ENCODE measurements around the gene MAP3K14.

MAP3K14 gene

DNA sequence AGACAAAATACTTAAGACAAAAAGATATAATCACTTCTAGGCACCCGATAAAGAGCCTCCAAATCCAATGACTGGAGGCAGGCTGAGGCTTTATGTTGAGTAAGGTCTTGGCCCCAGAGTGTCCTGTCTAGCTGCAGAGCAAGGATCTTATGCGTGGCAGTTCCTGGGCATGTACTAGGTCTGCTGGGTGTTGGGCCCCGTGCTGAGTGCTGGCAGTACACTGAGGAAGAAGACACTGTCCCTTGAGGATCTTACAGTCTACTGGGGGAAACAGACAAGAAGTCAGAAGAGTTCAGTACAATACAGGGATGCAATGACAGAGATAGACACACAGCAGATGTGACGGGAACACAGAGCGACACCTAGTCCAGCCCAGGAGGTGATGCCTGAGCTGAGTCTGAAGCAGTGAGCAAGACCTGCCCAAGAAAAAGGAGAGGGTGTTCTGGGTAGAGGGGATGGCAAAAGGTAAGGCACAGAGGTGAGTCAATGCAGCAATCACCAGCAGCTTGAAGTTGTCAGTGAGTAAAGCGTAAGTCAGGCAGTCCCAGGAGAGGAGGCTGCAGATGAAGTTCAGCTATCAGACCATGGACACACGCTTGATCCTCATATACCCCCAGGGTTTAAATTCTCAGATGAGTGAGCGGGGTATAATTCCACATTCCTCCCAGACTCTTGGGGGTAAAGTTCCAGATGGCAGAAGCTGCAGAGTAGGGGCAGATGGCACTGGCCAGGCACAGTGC, 18.1 kb downstream of the MAP3K14 start:
- DNase-seq = no peak

DNA sequence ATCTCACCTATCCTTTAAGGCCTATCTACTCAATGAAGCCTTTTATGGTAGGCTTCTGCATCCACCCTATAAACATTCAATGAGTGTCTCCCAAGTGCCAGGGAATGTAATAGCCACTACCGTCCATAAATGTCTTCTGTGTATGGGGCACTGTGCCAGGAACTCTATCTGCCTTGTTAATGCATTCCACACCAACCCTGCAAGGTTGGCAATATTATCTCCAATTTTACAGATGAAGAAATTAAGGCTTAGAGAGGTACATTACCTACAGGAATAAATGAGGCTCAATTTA, 20.0 kb downstream of the MAP3K14 start:
- no peak for DNase-seq

DNA sequence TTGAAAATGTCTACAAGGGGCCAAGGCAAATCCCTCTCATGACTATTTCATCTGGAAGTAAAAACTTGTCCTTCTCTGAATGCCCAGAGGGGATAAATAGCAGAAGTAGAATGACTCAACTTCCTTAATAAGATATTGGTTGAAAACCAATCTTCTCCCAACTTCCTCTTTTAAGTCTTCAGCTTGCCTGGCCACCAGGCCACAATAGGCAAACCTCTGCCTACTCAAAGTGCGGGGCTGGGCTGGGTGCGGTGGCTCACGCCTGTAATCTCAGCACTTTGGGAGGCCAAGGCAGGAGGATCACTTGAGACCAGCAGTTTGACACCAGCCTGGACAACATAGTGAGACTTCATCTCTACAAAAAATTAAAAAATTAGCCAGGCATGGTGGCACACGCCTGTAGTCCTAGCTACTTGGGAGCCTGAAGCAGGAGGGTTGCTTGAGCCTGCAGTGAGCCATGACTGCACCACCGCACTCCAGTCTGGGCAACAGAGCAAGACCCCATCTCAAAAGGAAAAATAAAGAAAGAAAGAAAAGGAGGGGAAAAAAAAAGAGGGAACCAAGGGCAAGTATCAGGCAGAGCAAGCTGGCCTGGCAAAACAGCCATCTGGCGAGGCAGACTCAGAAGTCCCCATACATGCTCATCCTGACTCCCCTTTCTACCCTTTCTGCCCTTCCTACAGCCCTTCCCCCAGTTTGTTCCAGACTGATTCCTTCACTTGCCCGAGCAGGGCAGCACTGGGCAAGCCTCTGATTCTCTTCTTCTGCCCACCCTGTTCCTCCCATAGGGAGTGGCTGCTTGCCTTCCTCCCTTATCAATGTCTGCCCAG, 20.6 kb downstream of the MAP3K14 start:
- peak in 1 of 2 donors; percentile 36 for DNase-seq

DNA sequence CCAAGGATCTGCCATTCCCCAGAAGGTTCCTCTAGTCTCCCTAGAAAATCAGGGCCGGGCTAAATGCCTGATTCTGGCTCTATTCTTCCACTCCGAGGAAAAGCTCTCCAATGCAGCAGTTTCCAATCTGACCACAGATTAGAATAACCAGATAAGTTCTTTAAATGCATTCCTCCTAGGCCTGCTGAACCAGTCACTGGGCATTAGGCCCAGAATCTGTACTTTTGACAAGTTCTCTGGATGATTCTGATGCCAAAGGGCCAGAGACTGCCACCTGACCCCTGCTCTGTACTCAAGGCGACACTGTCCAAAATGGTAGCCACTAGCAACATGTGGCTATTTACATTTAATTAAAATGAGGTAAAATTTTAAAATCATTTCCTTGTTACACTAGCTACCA, 22.3 kb downstream of the MAP3K14 start:
- DNase-seq = no peak

DNA sequence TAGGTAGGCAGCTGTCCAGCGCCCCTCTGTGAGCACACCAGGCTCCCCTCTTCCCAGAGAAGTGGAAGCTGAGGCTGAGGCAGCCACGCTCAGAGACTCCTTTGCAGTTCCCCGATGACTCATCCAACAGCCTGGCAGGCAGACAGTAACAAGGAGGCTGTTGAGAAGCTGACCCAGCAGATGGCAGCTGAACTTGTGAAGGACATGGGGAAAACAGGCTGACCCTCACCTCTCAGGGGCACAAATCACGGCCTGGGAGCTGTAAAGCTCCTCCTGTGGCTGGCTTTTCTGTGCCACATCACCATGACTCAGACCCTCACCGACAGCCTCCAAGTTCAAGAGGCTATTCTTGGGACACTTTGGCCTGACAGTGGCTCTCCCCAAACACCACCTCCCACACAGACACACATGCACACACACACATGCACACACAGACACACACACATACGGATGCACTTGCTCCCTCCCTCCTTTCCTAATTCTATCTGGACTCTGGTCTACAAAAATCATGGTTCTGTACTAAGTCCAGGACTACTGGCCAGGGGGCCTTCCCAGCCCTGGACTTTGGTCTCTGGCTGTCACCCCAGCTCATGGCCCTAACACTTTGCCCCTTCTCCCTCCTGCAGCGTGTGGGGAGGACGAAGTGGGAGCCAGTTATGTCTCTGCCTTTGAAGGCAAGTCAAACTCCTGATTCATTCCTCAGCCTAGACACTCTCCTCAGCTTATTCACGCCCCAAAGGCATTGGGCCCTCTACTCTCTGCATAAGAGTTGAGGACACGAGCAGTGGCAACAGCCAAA, 23.2 kb downstream of the MAP3K14 start:
- peak; percentile 36 to 68 for DNase-seq

DNA sequence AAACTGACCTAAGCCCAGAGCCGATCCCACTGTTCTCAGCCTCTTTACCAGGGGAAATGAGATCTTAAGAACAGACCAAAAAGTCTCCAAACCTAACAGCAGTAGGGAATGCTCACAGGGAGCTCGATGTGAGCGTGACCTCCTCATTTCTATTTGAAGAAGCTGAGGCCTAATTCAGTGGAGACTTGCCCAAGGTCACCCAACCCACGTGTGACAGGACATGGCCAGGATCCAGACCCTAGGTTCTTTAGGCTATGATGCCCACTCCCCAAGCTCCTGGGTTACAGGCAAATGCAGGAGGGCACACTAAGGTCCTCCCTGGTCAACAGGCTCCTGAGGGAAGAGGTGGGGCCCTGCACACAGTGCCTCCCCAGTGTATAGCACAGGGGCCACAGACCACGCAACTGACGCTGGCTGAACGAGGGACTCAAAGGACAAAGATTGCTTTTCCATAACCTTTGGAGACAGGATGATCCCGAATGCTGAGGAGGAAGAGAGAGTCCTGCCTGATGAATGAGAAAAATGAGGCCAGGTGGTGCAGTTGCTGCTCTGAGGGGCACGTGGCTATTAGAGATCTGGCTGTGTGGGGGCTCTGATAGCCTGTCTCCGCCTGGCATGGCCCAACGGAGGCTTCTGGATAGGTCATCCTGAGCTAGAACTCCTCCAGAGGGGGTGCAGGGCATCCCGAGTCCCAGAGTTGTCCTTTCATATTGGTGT, 24.0 kb downstream of the MAP3K14 start:
- no peak for DNase-seq

DNA sequence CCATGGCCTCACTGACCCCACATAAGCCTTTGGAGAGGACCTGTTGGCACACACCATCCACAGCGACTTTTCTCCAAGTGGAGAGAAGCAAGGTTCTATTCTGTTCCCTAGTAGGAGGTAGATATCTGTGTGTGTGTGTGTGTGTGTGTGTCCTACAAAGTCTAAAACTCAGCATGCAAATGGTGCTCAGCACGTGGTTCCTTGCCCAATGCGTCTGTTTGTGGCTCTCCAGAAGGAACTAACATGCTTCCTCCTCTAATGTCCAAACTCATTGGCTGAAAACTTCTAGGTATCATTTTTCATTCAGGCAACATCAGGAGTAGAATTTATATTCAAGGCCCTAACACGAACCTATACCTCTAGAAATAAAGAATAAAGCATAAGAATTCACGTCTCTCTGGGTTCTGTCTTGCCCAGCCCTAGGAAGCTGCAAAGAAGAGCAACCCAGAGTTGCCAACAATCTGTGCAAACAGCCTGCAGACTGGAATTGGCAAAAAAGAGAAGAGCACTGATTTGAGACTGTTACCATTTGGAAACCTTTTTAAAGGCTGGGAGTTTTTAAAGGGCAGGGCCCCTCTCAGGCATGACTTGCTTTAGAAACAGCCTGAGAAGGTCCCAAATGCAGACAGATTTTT, 25.5 kb downstream of the MAP3K14 start:
- DNase-seq = peak; percentile 32 to 67

DNA sequence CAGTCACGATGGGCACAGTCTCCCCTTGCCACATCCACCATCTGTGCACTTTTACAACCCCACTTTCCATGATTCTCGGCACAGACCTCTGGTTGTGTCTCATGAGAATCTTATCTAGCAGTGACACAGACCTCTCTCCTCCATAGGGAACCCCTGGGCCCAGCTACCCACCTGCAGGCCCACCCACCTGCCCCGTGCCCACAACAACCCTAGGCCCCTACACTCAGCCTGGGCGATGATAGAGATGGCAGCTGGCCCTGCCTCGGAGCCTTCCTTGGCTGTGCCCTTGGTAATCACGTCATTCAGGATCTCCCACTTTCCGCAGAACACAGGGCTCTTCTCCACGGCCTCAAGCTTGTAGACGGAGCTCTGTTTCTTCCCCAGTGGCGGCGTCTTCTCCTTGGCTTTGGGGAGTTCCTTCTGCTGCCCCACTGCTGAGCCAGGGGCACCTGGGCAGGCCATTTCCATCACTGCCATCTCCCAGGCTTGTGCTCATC, 26.5 kb downstream of the MAP3K14 start:
- no peak for DNase-seq

DNA sequence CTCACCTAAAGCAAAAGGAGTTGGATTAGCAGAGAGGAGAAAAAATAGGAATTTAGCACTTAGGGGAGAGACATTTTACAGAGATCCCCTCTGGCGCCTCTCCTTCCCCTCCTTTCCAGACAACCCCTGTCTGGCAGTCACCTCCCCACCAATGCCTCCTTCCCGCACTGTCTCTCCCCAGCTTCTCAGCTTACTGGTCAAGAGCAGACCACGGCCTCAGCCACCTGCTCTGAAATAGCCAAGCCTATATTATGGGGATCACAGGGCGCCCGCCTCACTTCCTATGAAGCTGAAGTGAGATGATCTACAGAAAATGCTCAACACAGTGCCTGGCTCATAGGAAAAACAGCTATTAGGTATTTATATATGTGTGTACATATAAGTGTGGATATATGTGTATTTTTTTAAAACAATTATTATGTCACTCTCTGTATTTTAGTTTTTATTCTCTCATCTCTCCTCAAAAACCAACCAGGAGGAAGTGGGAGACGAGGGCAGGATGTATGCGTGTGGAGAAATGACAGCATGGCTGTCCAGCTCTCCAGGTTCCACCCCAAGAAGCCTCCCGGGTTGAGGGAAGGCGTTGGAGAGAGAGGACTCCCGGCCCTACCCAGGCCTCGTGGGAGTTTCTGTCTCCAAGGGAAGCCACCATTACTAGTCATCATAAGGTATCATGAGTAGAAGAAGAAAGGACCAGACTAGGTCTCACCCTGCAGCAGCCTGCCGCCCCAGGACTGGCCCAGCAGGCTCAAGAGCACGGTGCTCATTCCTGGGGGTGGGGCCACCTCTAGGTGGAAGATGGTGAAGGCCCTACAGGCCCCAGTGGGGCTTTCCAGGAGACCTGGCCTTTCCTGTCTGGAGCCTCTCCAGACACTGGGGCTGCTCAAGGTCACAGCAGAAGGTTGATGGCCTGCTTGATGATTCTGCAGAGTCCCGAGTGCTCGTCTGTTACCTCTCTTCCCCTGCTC, 27.2 kb downstream of the MAP3K14 start:
- DNase-seq = no peak

DNA sequence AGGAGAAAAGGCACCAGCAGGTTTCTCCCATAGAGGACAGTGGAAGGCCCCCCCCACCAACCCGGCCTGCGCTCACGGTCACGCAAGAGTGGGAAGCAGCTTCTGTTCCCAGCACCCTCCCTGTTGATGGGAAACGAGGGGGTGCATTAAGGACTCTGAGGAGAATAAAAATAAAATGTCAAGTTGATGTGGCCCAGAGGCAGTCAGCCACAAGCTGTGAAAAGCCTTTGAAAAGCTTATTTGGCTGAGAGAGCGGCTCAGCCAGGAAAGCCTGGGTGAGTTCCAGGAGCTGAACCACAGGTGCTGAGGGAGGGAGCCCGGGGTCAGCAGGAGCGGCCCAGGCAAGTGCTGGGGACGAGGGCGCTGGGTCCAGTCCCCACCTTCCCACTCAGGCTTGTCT, 28.0 kb downstream of the MAP3K14 start:
- peak in 1 of 2 donors; percentile 13 for DNase-seq

DNA sequence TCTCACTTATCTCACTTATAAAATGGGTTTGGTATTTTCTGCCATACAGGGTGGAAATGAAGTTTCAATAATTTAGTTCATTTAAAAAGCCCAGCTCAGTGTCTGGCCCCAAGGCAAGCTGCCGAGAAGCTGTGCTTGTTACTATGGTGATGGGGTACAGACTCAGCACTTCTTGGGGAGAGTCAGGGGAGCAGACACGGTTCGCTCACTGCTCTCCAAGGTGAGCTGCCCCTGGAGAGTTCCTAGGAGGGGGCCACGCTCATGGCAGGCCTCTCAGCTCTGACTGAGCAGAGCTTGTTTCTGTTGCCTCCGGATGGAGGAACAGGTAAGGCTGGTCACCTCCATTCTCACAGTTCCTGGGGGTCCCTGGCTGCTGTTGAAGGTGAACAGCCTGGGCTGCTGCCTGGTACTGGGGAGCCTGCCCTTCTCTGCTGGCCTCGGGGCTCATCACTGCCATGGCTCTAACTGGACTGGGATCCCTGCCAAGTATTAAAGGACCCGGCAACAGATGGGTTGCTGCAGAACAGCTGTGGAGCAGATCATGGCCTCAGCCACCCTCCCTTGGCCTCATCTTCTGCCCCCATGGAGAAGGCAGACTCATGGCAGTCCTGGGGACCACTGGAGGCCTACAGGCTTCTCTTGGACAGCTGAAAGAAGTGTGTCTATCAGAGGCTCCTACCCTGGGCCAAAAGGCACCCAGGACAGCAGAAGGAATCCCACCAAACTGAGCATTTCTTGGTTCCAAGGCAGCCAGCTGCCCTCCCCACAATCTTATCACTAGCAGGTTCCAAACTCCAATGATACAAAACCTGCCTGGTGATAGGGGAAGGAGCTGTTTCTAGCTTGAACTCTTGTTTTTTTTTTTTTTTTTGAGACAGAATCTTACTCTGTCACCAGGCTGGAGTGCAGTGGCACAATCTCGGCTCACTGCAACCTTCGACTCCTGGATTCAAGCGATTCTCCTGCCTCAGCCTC, 29.0 kb downstream of the MAP3K14 start:
- DNase-seq = no peak

DNA sequence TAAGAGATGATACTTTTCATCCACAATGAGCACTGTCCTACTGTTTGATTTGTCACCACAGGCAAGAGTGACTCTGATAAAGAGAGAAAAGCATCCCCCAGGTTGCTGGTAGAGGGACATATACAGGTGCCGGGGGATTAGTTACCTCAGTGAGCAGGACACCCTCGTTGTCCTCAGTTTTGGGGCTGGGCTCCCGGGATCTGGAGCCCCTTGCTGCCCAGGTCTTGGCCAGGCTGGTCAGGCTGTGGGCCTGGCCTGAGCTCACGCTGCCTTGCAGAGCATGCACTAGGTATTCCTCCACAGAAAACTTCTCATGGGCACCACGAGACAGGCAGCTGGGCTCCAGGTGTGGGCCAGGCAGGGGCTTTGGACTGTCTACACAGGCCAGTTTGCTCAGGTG, 30.5 kb downstream of the MAP3K14 start:
- no peak for DNase-seq

DNA sequence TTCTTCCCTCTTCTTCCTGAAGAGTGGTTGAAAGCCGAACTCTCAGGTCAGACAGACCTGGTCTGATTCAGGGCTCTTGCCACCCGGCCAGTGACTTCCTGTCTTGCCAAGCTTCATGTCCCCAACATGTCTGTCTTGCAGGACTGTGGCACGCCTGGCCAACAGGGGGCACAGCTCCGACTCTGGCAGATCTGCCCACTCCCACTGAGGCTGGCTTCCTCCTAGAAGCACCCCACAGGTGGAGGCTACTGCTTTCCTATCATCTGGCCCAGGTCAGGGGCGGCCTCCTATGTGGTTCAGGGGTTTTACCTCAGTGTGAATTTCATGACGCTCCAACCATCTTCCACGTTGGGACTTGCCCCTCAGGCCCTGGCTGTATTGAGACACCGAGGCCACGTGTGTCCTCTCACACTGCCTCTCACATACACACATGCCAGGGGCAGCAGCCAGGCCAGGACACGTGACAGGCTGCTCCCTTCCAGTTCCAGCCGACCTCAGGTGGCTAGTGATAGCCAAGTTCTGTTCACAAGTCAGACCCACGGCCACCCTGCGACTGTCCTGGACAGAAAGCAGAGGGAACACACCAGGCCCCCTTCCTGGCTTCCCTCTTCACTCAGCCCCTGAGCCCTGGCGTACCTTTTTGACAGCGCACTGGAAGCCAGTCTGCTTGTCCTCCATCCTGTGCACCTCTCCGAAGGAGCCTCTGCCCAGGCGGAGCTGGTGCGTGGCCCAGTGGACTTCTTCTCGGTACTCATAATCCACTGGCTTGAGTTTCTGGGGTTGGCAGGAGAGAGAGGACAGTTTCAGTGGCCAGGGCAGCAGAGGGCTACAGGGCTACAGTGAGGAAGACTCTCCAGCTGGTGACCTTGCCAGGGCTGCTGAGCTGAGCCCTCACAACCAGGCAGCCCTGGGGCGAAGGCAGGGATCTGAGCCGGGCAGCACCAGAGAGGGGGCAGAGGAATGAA, 32.4 kb downstream of the MAP3K14 start:
- DNase-seq = no peak

DNA sequence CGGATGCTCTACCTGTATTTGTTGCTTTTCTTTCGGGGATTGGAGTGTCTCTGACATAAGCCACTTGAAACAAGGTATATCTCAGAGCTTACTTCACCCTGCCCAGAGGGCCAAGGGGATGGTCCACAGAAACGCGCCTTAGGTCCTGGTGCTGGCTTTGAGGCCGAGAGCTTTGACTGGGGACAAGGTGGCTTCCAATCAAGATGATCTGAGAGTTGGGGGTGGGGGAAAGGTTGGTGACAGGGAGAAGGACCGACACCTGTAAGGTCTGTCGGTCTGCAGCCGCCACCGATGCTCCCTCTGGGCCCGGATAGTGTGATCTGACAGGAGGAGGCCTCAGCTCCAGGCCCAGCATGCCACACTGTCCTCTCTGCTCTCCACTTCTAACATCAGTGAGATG, 33.1 kb downstream of the MAP3K14 start:
- DNase-seq = no peak

DNA sequence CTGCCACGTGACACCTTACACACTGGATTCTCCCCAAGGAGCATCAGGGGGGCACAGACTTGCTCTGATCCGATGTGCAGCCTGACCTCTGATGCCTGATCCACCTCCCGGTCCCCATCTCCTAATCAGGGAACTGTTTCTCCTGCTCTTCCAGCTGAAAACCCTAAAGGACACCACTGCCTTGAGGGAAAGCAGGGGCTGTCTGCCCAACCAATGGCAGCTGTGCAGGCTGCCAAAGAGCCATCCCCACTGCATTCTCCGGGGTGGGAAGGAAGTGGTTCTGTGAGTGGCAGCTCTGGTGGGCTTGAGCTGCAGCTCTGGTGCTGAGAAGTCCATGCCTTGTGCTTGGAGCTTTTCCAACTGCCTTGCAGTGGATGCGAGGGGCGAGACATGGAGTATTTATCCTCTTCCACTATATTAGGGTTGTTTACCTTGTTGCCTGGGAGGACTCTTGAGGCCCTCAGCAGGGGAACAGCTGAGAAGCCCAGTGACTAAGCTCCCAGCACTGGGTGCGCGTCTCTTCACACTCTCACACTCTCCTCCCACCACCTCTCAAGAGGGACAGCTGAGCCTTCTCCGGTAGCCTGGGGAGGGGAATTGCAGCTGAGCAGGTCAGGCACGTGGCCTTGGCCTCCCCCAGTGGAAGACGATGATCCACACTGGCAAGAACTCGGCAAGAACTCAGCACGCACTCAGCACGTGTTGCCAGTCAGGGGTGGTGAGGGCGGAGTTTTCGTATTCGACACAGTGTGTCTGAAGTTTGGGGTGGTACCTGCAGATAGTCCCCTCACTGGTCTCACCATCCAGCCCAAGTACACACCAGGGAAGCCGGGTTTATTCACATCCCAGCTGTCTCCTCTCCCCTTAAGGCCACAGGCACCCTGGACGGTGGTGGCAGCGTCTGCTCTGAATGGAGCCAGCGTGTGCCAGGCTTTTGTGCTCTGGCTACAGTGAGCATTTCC, 33.9 kb downstream of the MAP3K14 start:
- no peak for DNase-seq

DNA sequence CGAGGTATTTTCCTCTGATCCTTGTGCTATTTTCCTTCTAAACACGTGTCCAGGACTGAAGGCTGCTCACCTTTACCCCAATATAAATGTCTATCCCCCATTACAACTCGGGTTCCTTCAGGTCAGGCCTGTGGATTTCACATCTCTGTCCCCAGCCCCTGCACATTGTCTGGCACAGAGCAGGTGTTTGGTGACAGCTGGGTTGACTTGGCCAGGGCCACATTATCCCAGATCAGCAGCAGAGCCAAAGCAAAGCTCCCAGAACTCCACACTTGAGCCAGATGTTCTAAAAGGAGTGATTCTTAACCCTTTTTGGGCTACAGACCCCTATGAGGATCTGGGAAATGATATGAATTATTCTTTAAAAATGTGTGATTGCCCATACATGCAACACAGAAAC, 36.9 kb downstream of the MAP3K14 start:
- no peak for DNase-seq

DNA sequence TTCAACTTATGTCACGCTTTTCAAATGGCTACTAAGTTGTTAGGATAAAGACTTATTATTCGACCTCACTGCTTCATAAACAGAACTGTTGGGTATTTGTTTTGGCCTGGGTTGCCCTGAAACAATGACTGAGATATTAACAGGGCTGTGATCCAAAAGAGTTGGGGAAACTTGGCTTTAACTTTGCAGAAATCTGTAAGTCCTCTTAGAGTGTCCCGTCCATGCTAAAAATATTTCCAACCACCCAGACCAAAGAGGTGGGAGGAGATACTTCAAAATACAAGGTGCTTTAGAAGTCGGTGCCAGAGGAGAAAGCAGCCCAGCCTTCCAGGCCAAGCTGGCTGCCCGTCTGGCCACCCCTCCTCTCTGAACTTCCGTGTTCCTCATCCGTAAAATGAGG, 38.8 kb downstream of the MAP3K14 start:
- DNase-seq = no peak
